ENCODE measurements around the gene GID8. TPM values are rescaled to one million over a fixed set of nuclear protein-coding genes. Genes with fewer than 3 reads are reported as not detected.

GID8 gene
- polyA plus RNA-seq, 1 donor from 2014 or later = 54.8 TPM

DNA sequence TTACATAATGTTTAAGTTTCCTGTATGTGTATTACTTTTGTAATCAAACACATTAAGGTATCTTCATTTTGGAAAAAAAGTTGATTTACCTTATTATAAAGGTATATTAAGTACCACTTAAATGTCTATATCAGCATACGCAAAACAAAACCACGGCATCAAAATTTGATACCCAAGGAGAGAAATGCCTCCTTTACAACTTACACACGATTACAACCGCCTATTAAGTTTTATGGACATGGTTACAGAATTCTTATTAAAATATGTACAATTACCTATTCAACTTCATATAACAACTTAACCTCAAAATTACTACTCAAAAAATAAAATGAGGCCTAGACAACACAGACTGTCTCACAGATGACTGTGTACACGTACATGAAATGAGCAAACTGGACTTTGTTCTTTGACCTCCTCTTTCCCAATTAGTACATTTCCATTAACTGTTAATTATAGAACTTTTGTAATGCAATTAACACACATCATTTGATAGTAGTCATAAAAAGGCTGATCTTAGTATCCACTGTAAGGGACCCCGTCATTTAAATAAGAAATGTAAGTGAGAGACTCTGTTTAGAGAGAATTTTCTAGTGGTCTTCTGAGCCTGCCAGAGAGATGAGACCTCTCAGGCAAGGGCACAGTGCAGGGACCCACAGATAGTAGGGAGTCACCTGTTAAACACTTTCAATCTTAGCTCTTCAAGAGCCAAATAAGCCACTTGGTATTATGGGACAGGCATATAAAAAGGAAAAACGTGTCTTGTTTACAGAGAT lies 14.1 kb upstream of the GID8 start:
- Histone ChIP-seq H4K20me1 (ENCODE audit: insufficient read depth) (peaks cover 21% of the 10 kb centered on the region), H3K27me3 (ENCODE audit: insufficient read depth, low read depth, low read length) (no peaks in the 10 kb centered on the region), H2AFZ (ENCODE audit: low read depth, low read length) (no peak overlapping the region), H3K36me3 (ENCODE audit: insufficient read depth, low read length) (no peaks in the 10 kb centered on the region), H3K9me2 (ENCODE audit: insufficient read depth, low read length) (no peaks in the 10 kb centered on the region), H3K4me2 (ENCODE audit: low read length) (peak overlapping the region; percentile 90), H3K9me3 (ENCODE audit: low read length) (no peaks in the 10 kb centered on the region), H3F3A (ENCODE audit: insufficient read depth, low read length, poor library complexity, severe bottlenecking) (peaks cover 3% of the 10 kb centered on the region), H3K9ac (ENCODE audit: low read length) (peak overlapping the region; percentile 97), H3K79me2 (replicated peaks; ENCODE audit: insufficient read depth, low read length) (peaks cover 91% of the 10 kb centered on the region), H3K27ac (ENCODE audit: low read length) (peak overlapping the region; percentile 3), H3K4me3 (ENCODE audit: low read length) (peak overlapping the region; percentile 98)
- TF ChIP-seq EP300 (conservative IDR thresholded peaks at IDR 0.05; ENCODE audit: poor library complexity, severe bottlenecking) = no peak
- no peak for TF ChIP-seq TAF1 (IDR thresholded peaks at IDR 0.05; ENCODE audit: low read depth)
- TF ChIP-seq REST (IDR thresholded peaks at IDR 0.05; ENCODE audit: borderline replicate concordance) = no peak
- TF ChIP-seq SMC3 (conservative IDR thresholded peaks at IDR 0.05; ENCODE audit: poor library complexity) = no peak
- TF ChIP-seq, protein P1, sequence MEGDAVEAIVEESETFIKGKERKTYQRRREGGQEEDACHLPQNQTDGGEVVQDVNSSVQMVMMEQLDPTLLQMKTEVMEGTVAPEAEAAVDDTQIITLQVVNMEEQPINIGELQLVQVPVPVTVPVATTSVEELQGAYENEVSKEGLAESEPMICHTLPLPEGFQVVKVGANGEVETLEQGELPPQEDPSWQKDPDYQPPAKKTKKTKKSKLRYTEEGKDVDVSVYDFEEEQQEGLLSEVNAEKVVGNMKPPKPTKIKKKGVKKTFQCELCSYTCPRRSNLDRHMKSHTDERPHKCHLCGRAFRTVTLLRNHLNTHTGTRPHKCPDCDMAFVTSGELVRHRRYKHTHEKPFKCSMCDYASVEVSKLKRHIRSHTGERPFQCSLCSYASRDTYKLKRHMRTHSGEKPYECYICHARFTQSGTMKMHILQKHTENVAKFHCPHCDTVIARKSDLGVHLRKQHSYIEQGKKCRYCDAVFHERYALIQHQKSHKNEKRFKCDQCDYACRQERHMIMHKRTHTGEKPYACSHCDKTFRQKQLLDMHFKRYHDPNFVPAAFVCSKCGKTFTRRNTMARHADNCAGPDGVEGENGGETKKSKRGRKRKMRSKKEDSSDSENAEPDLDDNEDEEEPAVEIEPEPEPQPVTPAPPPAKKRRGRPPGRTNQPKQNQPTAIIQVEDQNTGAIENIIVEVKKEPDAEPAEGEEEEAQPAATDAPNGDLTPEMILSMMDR (IDR thresholded peaks at IDR 0.05; ENCODE audit: poor library complexity, severe bottlenecking) = no peak
- TF ChIP-seq RAD21 (conservative IDR thresholded peaks at IDR 0.05) = no peak
- TF ChIP-seq MXI1 (conservative IDR thresholded peaks at IDR 0.05; ENCODE audit: poor library complexity, severe bottlenecking) = no peak
- no peak for TF ChIP-seq EZH2 (IDR thresholded peaks at IDR 0.05; ENCODE audit: borderline replicate concordance, insufficient read depth, low read length, poor library complexity, severe bottlenecking)
- no peak for TF ChIP-seq POLR2AphosphoS5 (IDR thresholded peaks at IDR 0.05)

GRCh38 chr20:62924442-62925075 lies 13.4 kb upstream of the GID8 start:
- H3K9me2 ChIP-seq (ENCODE audit: insufficient read depth, low read length) = no peaks in the 10 kb centered on the region
- H2AFZ ChIP-seq (ENCODE audit: low read depth, low read length) = no peak overlapping the region
- no peaks in the 10 kb centered on the region for H3K27me3 ChIP-seq (ENCODE audit: insufficient read depth, low read depth, low read length)
- TF ChIP-seq POLR2AphosphoS5 (IDR thresholded peaks at IDR 0.05) (no peak), SMC3 (conservative IDR thresholded peaks at IDR 0.05; ENCODE audit: poor library complexity) (no peak), MXI1 (conservative IDR thresholded peaks at IDR 0.05; ENCODE audit: poor library complexity, severe bottlenecking) (no peak), RAD21 (conservative IDR thresholded peaks at IDR 0.05) (no peak), EP300 (conservative IDR thresholded peaks at IDR 0.05; ENCODE audit: poor library complexity, severe bottlenecking) (no peak), REST (IDR thresholded peaks at IDR 0.05; ENCODE audit: borderline replicate concordance) (no peak), TAF1 (IDR thresholded peaks at IDR 0.05; ENCODE audit: low read depth) (no peak), EZH2 (IDR thresholded peaks at IDR 0.05; ENCODE audit: borderline replicate concordance, insufficient read depth, low read length, poor library complexity, severe bottlenecking) (no peak)
- TF ChIP-seq, protein P1 (IDR thresholded peaks at IDR 0.05; ENCODE audit: poor library complexity, severe bottlenecking) = no peak
- no peaks in the 10 kb centered on the region for H3K36me3 ChIP-seq (ENCODE audit: insufficient read depth, low read length)
- peaks cover 3% of the 10 kb centered on the region for H3F3A ChIP-seq (ENCODE audit: insufficient read depth, low read length, poor library complexity, severe bottlenecking)
- H3K4me3 ChIP-seq (ENCODE audit: low read length) = peak overlapping the region; percentile 98
- H3K9me3 ChIP-seq (ENCODE audit: low read length) = no peaks in the 10 kb centered on the region
- peak overlapping the region; percentile 92 for H3K27ac ChIP-seq (ENCODE audit: low read length)
- H4K20me1 ChIP-seq (ENCODE audit: insufficient read depth) = peaks cover 17% of the 10 kb centered on the region
- peak overlapping the region; percentile 90 for H3K4me2 ChIP-seq (ENCODE audit: low read length)
- H3K9ac ChIP-seq (ENCODE audit: low read length) = peak overlapping the region; percentile 97
- H3K79me2 ChIP-seq (replicated peaks; ENCODE audit: insufficient read depth, low read length) = peaks cover 89% of the 10 kb centered on the region
